RWPE1 (cell line): Measurements from ENCODE around the gene ZNF496.
"Not testable (repeated sequence)": the region's sequence is repeated elsewhere in the genome, so short reads cannot be mapped to it uniquely, and the experiment has no call there.

Experiments
- CTCF ChIA-PET: fragments of 350-600 bp; sonication (Branson Sonifier 250); formaldehyde crosslinking; extraction: SDS; loops from one replicate; lab custom pipeline; 2021; lab: Yijun Ruan, JAX
- POLR2A ChIA-PET: fragments of 400-600 bp; formaldehyde crosslinking; extraction: SDS; loops from one replicate; lab custom pipeline; 2020; ENCODE audit warnings: antibody characterized with exemption; ENCODE audit not compliant: low non-redundant PET; lab: Yijun Ruan, JAX
- DNase-seq: peaks from one replicate; pipeline ENCODE4 v3.0.0; 2012; ENCODE audit warnings: low spot score
- H3K27ac ChIP-seq: fragments of 450-650 bp; 2 replicates; pipeline ENCODE4 v1.5.1; 2017
- TF ChIP-seq, protein P1 (sequence below): fragments of 450-650 bp; conservative IDR thresholded peaks from 2 replicates; pipeline ENCODE4 v1.5.1; 2017; ENCODE audit warnings: low read depth, mild to moderate bottlenecking

The ZNF496 gene

DNA sequence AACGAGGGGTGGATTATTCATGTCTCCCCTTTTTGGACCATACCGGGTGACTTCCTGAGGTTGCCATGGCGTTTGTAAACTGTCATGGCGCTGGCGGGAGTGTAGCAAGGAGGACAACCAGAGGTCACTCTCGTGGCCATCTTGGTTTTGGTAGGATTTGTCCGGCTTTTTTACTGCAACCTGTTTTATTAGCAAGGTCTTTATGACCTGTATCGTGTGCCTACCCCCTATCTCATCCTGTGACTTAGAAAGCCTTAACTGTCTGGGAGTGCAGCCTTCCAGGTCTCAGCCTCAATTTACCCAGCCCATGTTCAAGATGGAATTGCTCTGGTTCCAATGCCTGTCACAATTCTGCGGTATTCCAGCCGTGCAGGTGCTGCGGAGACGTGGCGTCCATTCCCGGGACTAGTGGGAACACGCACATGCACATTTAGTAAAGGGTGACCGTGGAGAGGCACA lies 40.2 kb upstream of the ZNF496 start:
- TF ChIP-seq, protein P1, sequence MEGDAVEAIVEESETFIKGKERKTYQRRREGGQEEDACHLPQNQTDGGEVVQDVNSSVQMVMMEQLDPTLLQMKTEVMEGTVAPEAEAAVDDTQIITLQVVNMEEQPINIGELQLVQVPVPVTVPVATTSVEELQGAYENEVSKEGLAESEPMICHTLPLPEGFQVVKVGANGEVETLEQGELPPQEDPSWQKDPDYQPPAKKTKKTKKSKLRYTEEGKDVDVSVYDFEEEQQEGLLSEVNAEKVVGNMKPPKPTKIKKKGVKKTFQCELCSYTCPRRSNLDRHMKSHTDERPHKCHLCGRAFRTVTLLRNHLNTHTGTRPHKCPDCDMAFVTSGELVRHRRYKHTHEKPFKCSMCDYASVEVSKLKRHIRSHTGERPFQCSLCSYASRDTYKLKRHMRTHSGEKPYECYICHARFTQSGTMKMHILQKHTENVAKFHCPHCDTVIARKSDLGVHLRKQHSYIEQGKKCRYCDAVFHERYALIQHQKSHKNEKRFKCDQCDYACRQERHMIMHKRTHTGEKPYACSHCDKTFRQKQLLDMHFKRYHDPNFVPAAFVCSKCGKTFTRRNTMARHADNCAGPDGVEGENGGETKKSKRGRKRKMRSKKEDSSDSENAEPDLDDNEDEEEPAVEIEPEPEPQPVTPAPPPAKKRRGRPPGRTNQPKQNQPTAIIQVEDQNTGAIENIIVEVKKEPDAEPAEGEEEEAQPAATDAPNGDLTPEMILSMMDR = no peak
- ChIA-PET POLR2A (no interaction called here), CTCF (interaction anchor here (1.3 to 1.4 kb wide), 2 partner anchors 117 to 118 kb away, joined by 3 to 6 read pairs; no protein-coding TSS in a partner anchor)
- H3K27ac ChIP-seq = no peak overlapping the region
- DNase-seq = no peak

- TF ChIP-seq, protein P1 = no peak
- no peak overlapping the region for H3K27ac ChIP-seq
- ChIA-PET POLR2A (no interaction called here), CTCF (no interaction called here)
- DNase-seq = no peak
Observed at GRCh38 chr1:247370786-247371732, 39.4 kb upstream of the ZNF496 start.

DNA sequence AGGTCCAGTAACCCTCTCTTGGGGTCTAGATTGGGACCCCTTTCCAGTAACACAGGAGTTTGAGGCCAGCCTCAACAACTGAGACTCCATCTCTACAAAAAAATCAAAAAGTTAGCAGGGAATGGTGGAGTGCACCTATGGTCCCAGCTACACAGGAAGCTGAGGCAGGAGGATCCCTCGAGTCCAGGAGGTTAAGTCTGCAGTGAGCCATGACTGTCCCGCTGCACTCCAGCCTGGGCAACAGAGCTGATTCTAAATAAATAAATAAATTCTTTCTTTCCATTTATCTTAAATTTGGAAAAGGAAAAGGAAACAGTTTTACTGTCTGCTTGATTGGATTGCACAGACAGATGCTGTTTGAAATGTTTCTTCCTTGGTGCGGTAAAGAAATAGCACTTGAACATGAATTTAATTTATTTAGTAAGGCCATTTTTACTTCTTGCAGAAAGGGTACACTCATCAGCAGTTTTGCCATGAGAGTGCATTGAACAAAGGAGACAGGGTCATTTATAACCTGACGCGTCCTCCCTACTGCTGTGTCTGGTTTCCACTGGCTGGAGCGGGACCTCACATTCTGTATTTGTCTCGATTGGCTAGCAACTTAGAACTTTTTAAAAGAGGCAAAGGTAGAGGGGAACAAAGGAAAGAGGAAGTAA lies 37.0 kb upstream of the ZNF496 start:
- DNase-seq = no peak
- TF ChIP-seq, protein P1 = no peak
- no peak overlapping the region for H3K27ac ChIP-seq
- CTCF ChIA-PET = no interaction called here
- POLR2A ChIA-PET = no interaction called here

- TF ChIP-seq, protein P1 = no peak
- ChIA-PET CTCF (no interaction called here), POLR2A (no interaction called here)
- DNase-seq = no peak
- no peak overlapping the region for H3K27ac ChIP-seq
Observed at GRCh38 chr1:247367786-247368422, 36.2 kb upstream of the ZNF496 start.

GRCh38 chr1:247366926-247367645 lies 35.4 kb upstream of the ZNF496 start:
- no peak overlapping the region for H3K27ac ChIP-seq
- TF ChIP-seq, protein P1 = no peak
- no peak for DNase-seq
- ChIA-PET POLR2A (no interaction called here), CTCF (no interaction called here)

DNA sequence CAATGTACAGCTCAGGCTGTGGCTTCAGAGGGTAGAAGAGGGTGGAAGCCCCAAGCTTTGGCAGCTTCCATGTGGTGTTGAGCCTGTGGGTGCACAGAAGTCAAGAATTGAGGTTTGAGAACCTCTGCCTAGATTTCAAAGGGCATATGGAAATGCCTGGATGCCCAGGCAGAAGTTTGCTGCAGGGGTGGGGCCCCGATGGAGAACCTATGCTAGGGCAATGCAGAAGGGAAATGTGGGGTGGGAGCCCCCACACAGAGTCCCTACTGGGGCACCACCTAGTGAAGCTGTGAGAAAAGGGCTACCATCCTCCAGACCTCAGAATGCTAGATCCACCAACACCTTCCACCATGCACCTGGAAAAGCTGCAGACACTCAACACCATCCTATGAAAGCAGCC lies 34.7 kb upstream of the ZNF496 start:
- CTCF ChIA-PET, POLR2A ChIA-PET, DNase-seq, H3K27ac ChIP-seq: not testable (repeated sequence)
